ENCODE data around the gene IKZF4. TPM values are rescaled to one million over a fixed set of nuclear protein-coding genes. Genes with fewer than 3 reads are reported as not detected.

Gene IKZF4
- total RNA-seq, 3 donors from 2014 or later = 9.4 to 14.6 (median 10.5) TPM

DNA sequence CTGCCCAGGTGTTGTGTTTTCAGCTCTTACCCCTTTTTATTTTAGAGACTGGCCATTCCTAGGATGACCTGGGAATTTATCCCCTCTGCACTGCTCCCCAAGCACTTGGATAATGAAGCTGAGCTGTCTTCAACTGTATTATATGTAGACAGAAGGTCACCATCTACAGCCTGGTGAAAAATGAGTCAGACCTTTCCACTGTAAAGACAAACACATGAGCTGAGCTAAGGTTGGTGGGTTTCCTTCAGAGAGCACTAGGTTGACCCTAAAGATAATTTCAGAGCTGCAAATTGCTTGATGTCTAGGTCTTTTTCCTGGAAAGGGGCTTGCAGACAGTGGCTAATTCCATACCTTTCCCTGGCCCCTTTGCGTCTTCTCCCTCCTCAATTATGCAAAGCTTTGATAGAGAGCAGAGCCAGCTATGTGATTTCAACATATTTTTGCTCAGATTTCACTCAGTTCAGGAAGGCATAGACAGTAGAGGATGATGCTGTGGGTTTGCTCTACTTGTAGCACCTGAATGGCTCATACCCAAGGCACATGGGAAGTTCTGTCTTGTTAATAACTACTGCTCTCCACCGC is 9.2 kb upstream of the IKZF4 start:
- Mint-ChIP-seq H3K4me3 (no peak overlapping the region), H3K27me3 (ENCODE audit: low read depth) (no peaks in the 10 kb centered on the region), H3K9me3 (no peaks in the 10 kb centered on the region), H3K4me1 (ENCODE audit: low read depth) (peaks cover 15% of the 10 kb centered on the region), H3K36me3 (ENCODE audit: insufficient read depth) (no peaks in the 10 kb centered on the region)
- ATAC-seq (no peak), DNase-seq (no peak)

DNA sequence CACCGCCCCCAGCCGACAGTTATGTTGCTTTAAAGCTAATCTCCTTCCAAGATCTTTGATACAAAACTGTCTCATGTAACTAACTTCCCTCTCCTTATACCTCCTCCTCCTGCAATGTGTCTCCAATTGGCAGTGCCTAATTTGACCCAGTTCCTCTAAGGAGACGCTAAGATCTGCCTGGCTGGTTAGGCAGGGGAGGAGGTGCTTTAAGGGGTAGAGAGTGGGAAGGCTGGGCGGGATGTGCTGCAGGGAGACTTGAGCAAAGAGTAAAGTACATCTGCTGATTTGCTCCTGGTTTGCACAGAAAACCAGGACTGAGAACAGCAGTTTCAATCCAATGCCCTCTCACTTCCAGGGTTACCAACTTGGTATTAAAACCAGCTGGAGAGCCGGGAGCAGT is 7.4 kb upstream of the IKZF4 start:
- no peak overlapping the region for H3K4me3 Mint-ChIP-seq
- H3K4me1 Mint-ChIP-seq (ENCODE audit: low read depth) = peaks cover 4% of the 10 kb centered on the region
- DNase-seq (no peak), ATAC-seq (no peak)
- no peaks in the 10 kb centered on the region for H3K36me3 Mint-ChIP-seq (ENCODE audit: insufficient read depth)
- H3K27me3 Mint-ChIP-seq (ENCODE audit: low read depth) = no peaks in the 10 kb centered on the region
- no peaks in the 10 kb centered on the region for H3K9me3 Mint-ChIP-seq

DNA sequence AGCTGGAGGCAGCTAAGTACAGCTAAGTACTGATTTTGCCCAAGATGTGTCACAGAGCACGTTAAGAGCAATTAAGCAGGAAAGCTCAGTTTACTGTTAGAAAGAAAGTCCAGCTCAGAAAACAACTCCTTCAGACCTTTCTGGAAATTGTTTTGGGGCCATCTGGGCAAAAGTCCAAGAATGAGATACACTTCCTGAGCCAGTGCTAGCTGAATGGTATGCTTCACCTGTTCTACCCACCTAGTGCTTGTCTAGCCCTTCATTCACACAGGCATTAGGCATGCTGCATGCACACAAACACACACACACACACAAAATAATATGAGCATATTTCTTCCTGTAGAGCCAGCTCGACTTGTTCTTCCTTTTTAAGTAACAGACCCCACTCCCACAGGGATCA is 6.6 kb upstream of the IKZF4 start:
- ATAC-seq (no peak), DNase-seq (no peak)
- Mint-ChIP-seq H3K4me3 (no peak overlapping the region), H3K4me1 (ENCODE audit: low read depth) (no peaks in the 10 kb centered on the region), H3K36me3 (ENCODE audit: insufficient read depth) (no peaks in the 10 kb centered on the region), H3K9me3 (no peaks in the 10 kb centered on the region), H3K27me3 (ENCODE audit: low read depth) (no peaks in the 10 kb centered on the region)

DNA sequence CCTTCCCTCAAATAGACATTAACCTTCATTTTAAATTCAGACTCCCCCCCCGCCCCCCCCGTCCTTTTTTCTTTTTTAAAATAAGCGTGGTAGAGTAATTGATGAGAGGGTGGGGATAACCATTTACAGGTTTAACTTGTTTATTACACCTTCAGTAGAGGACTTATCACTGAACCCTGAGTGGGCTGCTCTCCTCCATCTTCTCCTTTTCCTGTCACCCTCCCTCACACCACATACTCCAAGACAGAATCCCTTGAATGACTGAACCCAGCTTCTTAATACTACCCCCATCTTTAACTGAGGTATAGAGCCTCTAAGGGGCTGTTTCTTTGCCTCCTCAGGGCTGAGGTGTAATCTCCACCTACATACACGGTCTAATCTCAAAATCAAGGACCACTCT is 3.7 kb upstream of the IKZF4 start:
- H3K4me1 Mint-ChIP-seq (ENCODE audit: low read depth) = peaks cover 19% of the 10 kb centered on the region
- no peak overlapping the region for H3K4me3 Mint-ChIP-seq
- no peaks in the 10 kb centered on the region for H3K36me3 Mint-ChIP-seq (ENCODE audit: insufficient read depth)
- no peak for ATAC-seq
- no peaks in the 10 kb centered on the region for H3K27me3 Mint-ChIP-seq (ENCODE audit: low read depth)
- no peak for DNase-seq
- H3K9me3 Mint-ChIP-seq = no peaks in the 10 kb centered on the region

DNA sequence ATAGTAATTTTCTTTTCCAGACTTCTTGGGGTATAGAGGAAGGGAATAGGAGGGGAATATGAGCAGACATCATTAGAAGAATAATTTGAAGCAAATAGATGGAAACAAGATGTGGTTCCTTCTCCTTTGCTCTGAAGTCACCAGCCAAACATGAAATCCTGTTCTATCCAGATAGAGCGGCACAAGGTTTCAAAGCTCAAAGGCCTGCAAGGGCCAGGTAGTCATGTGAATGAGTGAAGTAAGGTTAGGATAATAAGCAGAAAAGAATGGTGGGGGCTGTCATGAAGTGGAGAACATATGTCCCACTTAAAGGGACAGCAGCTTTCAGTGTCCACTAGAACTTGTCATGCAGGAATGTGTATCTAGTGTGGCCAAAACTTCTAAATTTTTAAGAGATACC is 2.5 kb upstream of the IKZF4 start:
- H3K27me3 Mint-ChIP-seq (ENCODE audit: low read depth) = no peaks in the 10 kb centered on the region
- DNase-seq (no peak), ATAC-seq (no peak)
- H3K36me3 Mint-ChIP-seq (ENCODE audit: insufficient read depth) = no peaks in the 10 kb centered on the region
- H3K4me3 Mint-ChIP-seq = no peak overlapping the region
- H3K9me3 Mint-ChIP-seq = no peaks in the 10 kb centered on the region
- H3K4me1 Mint-ChIP-seq (ENCODE audit: low read depth) = peaks cover 22% of the 10 kb centered on the region

DNA sequence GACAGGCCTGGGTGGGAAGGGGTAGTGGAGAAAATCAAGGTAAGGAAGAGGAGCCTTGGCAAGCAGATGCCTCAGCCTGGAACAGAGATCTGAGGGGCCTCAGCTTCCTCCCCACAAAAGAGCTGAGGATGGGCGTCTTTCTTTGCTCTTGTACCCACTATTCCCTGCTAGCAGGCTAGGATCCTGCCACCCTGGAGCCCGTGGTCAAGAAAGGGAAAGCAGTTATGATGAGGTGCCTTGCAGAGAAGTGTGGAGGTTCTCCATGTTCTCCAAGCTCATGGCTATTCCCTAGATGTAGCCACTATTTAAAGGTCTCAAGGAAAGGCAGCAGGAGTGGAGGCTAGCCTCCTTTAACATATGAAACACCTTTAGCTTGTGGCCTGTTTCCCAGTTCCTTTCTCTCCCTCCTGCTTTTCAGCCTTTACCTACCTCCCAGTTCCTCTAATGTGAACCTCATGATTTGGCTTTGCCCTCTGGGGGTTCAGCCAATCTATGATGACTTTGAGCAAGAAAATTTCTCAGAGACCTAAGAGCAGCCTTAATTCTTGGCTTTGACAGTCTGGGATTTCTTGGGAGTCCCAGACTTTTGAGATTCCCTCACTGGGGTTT is 1.1 kb downstream of the IKZF4 start:
- Mint-ChIP-seq H3K9me3 (no peaks in the 10 kb centered on the region), H3K4me1 (ENCODE audit: low read depth) (peaks cover 26% of the 10 kb centered on the region), H3K4me3 (peak overlapping the region; percentile 85), H3K27me3 (ENCODE audit: low read depth) (no peaks in the 10 kb centered on the region), H3K36me3 (ENCODE audit: insufficient read depth) (peaks cover 7% of the 10 kb centered on the region)
- DNase-seq (no peak), ATAC-seq (no peak)

DNA sequence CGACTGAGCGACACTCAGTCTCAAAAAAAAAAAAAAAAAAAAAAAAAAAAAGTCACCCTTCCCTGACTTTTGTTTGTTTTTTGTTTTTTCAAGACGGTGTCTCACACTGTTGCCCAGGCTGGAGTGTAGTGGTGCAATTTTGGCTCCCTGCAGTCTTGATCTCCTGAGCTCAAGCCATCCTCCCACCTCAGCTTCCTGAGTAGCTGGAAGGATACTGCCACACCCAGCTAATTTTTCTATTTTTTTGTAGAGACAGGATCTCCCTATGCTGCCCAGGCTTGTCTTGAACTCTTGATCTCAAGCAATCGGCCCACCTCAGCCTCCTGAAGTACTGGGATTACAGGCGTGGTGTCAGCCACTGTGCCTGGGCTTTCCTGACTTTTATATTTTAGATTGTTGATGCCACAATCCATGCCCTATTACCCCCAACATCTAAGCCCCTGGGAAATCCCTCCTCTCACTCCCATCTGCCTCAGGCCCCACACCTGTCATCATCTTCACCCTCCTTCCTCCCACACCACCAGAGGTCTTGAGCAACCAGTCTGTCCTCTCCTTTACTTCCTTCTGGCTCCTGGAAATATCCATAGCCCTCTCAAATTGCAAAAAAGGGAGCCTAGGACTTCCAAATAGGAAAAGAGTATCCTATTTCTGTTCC is 7.8 kb downstream of the IKZF4 start:
- no peaks in the 10 kb centered on the region for H3K27me3 Mint-ChIP-seq (ENCODE audit: low read depth)
- no peak overlapping the region for H3K4me3 Mint-ChIP-seq
- peaks cover 42% of the 10 kb centered on the region for H3K36me3 Mint-ChIP-seq (ENCODE audit: insufficient read depth)
- no peaks in the 10 kb centered on the region for H3K9me3 Mint-ChIP-seq
- DNase-seq = no peak
- no peak for ATAC-seq
- H3K4me1 Mint-ChIP-seq (ENCODE audit: low read depth) = peaks cover 28% of the 10 kb centered on the region

DNA sequence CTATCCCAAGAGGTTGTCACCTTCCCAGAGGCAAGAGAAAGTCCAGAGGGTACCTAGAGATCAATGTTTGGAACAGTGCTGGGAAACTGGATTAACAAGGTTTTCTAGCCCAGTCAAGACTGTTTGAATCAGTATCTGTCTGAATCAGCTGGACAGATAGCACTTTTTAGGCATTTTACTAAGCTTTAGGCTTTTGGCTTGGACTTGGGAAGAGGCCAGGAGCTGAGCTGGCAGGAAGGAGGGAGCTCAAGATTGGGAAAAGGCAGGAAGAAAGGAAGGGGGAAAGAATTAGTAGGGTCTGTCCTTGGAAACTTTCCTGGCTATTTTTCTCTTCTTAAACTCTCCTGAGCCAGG is 8.3 kb downstream of the IKZF4 start:
- Mint-ChIP-seq H3K9me3 (no peaks in the 10 kb centered on the region), H3K4me3 (no peak overlapping the region), H3K36me3 (ENCODE audit: insufficient read depth) (peaks cover 40% of the 10 kb centered on the region), H3K4me1 (ENCODE audit: low read depth) (peaks cover 24% of the 10 kb centered on the region), H3K27me3 (ENCODE audit: low read depth) (no peaks in the 10 kb centered on the region)
- ATAC-seq (no peak), DNase-seq (no peak)

DNA sequence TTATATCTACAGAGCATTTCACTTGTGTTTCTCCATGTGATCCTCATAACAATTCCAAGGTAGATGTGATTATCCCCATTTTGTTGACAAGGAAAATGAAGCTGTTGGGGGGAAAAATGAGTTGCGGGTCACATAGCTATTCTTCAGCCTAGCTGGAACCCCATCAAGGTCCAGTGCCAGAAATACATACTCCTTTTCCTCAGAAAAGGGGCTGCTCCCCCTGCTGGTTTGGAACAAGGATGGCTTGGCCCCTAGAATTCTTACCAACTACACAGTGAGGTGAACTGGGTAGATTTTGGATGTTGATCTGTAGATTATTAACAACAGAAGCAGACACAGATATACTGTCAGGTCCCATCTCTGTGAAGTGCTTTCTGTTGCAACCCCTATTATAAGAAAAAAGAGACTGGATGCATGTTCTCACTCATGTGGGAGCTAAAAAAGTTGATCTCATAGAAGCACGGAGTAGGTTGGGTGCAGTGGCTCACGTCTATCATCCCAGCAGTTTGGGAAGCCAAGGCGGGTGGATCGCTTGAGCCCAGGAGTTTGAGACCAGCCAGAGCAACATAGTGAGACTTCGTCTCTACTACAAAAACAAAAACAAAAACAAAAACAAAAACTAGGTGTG is 8.9 kb downstream of the IKZF4 start:
- DNase-seq (peak; percentile 38), ATAC-seq (peak; percentile 45 to 47)
- H3K36me3 Mint-ChIP-seq (ENCODE audit: insufficient read depth) = peaks cover 43% of the 10 kb centered on the region
- H3K4me1 Mint-ChIP-seq (ENCODE audit: low read depth) = peaks cover 29% of the 10 kb centered on the region
- H3K27me3 Mint-ChIP-seq (ENCODE audit: low read depth) = no peaks in the 10 kb centered on the region
- no peak overlapping the region for H3K4me3 Mint-ChIP-seq
- H3K9me3 Mint-ChIP-seq = no peaks in the 10 kb centered on the region

DNA sequence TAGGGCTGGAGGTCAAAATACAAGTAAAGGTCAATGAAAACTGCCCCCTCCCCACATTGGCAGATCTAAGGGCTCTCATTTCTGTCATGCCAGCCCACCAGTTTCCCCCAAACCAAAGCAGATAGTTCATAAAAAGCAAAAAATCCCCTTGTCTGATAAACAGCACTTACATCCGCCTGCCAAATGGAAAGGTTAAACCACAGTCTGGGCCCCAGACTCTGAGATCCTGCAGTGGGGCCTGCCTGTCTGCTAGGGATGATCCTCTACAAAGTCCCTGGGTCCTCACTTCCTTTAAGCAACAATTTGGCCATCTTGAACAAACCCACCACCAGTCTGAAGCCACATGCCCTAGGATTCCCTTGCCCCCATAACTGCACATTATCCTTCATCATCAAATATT is 11.1 kb downstream of the IKZF4 start:
- H3K36me3 Mint-ChIP-seq (ENCODE audit: insufficient read depth) = peaks cover 49% of the 10 kb centered on the region

DNA sequence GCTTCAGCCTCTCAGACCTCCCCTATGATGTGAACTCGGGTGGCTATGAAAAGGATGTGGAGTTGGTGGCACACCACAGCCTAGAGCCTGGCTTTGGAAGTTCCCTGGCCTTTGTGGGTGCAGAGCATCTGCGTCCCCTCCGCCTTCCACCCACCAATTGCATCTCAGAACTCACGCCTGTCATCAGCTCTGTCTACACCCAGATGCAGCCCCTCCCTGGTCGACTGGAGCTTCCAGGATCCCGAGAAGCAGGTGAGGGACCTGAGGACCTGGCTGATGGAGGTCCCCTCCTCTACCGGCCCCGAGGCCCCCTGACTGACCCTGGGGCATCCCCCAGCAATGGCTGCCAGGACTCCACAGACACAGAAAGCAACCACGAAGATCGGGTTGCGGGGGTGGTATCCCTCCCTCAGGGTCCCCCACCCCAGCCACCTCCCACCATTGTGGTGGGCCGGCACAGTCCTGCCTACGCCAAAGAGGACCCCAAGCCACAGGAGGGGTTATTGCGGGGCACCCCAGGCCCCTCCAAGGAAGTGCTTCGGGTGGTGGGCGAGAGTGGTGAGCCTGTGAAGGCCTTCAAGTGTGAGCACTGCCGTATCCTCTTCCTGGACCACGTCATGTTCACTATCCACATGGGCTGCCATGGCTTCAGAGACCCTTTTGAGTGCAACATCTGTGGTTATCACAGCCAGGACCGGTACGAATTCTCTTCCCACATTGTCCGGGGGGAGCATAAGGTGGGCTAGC is 13.9 kb downstream of the IKZF4 start:
- Mint-ChIP-seq H3K9me3 (no peaks in the 10 kb centered on the region), H3K4me3 (no peak overlapping the region), H3K4me1 (ENCODE audit: low read depth) (peaks cover 26% of the 10 kb centered on the region), H3K27me3 (ENCODE audit: low read depth) (no peaks in the 10 kb centered on the region), H3K36me3 (ENCODE audit: insufficient read depth) (peaks cover 34% of the 10 kb centered on the region)
- DNase-seq (peak; percentile 8), ATAC-seq (peak; percentile 64 to 71)

More for the DNA sequence above, 11.1 kb downstream of the IKZF4 start:
- H3K4me1 Mint-ChIP-seq (ENCODE audit: low read depth) = peaks cover 29% of the 10 kb centered on the region
- no peaks in the 10 kb centered on the region for H3K9me3 Mint-ChIP-seq
- no peaks in the 10 kb centered on the region for H3K27me3 Mint-ChIP-seq (ENCODE audit: low read depth)
- ATAC-seq (peak; percentile 46 to 73), DNase-seq (peak; percentile 18)
- H3K4me3 Mint-ChIP-seq = no peak overlapping the region

DNA sequence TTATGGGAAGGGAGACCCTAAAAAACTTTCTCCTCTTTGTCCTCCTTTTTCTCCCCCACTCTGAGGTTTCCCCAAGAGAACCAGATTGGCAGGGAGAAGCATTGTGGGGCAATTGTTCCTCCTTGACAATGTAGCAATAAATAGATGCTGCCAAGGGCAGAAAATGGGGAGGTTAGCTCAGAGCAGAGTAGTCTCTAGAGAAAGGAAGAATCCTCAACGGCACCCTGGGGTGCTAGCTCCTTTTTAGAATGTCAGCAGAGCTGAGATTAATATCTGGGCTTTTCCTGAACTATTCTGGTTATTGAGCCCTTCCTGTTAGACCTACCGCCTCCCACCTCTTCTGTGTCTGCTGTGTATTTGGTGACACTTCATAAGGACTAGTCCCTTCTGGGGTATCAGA is 16.3 kb downstream of the IKZF4 start:
- ATAC-seq (no peak), DNase-seq (no peak)
- no peaks in the 10 kb centered on the region for H3K9me3 Mint-ChIP-seq
- peaks cover 30% of the 10 kb centered on the region for H3K4me1 Mint-ChIP-seq (ENCODE audit: low read depth)
- H3K4me3 Mint-ChIP-seq = no peak overlapping the region
- H3K27me3 Mint-ChIP-seq (ENCODE audit: low read depth) = no peaks in the 10 kb centered on the region
- H3K36me3 Mint-ChIP-seq (ENCODE audit: insufficient read depth) = peaks cover 28% of the 10 kb centered on the region

DNA sequence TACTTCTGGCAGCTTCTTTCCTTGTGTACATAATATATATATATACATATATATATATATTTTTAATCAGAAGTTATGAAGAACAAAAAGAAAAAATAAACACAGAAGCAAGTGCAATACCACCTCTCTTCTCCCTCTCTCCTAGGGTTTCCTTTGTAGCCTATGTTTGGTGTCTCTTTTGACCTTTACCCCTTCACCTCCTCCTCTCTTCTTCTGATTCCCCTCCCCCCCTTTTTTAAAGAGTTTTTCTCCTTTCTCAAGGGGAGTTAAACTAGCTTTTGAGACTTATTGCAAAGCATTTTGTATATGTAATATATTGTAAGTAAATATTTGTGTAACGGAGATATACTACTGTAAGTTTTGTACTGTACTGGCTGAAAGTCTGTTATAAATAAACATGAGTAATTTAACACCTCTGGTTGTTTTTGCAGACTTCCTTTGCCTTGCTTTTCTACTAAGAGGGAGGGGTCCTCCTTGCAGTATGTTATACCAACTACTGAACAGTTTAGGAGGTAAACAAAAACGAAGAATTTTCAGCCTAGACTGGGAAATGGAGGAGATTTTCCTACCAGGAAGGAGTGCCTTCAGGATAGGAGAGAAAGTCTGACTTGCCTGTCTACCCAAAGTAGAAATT is 17.3 kb downstream of the IKZF4 start:
- DNase-seq = no peak
- H3K4me3 Mint-ChIP-seq = no peak overlapping the region
- H3K4me1 Mint-ChIP-seq (ENCODE audit: low read depth) = peaks cover 29% of the 10 kb centered on the region
- no peaks in the 10 kb centered on the region for H3K9me3 Mint-ChIP-seq
- H3K27me3 Mint-ChIP-seq (ENCODE audit: low read depth) = no peaks in the 10 kb centered on the region
- no peak for ATAC-seq
- peaks cover 27% of the 10 kb centered on the region for H3K36me3 Mint-ChIP-seq (ENCODE audit: insufficient read depth)

DNA sequence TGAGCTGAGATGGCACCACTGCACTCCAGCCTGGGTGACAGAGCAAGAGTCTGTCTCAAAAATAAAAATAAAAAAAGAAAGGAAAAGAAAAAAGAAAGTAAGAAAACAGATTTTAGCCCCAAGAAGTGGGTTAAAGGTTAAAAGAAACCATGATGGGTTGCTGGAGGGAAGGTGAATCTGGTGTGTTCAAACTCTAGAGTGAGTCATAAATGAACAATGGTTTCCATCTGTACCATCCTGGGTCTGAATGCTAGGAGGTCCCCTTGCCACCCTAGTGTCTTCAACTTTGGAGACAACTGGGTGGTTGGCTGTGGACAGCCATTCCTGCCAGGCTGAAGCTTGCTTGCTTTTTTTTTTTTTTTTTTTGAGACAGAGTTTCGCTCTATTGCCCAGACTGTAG is 19.3 kb downstream of the IKZF4 start:
- ATAC-seq = peak; percentile 16 to 33

More for the DNA sequence above, 19.3 kb downstream of the IKZF4 start:
- no peaks in the 10 kb centered on the region for H3K27me3 Mint-ChIP-seq (ENCODE audit: low read depth)
- H3K36me3 Mint-ChIP-seq (ENCODE audit: insufficient read depth) = peaks cover 31% of the 10 kb centered on the region
- peak overlapping the region; percentile 99 for H3K4me3 Mint-ChIP-seq
- no peaks in the 10 kb centered on the region for H3K9me3 Mint-ChIP-seq
- DNase-seq = no peak
- peaks cover 34% of the 10 kb centered on the region for H3K4me1 Mint-ChIP-seq (ENCODE audit: low read depth)
